ENCODE results near the gene LOC128125822.
"Not testable (repeated sequence)": the region's sequence is repeated elsewhere in the genome, so short reads cannot be mapped to it uniquely, and the experiment has no call there.

Gene LOC128125822

GRCh38 chr6:63572044-63572746, at the start of gene LOC128125822, which contains the start of gene PTP4A1:
Gene LOC128125822, plus strand, starts transcription at chr6:63572480.
Gene PTP4A1, plus strand, starts transcription at chr6:63572480. Its CDS starts 4,401 bp downstream, at chr6:63576881.
- no peaks in the 10 kb centered on the region for H3K9me3 ChIP-seq (ENCODE audit: control insufficient read depth in 1 of 2, low read length in 2 of 2)
- peak within 1 kb of the TSS; percentile 91 to 95 for H3K9ac ChIP-seq (ENCODE audit: low read depth in 1 of 2, low read length in 2 of 2)
- no peaks in the 10 kb centered on the region for H3K27me3 ChIP-seq (ENCODE audit: control insufficient read depth in 1 of 2, insufficient read depth in 2 of 2, low read length in 2 of 2)
- peaks cover 14 to 30% of the 10 kb centered on the region in 2 donors for H3K4me1 ChIP-seq (ENCODE audit: control insufficient read depth in 1 of 2, insufficient read depth in 2 of 2, low read length in 2 of 2)
- peaks cover 8 to 10% of the 10 kb centered on the region in 2 donors for H3K36me3 ChIP-seq (ENCODE audit: control insufficient read depth in 1 of 2, insufficient read depth in 2 of 2, low read length in 2 of 2)
- peak within 1 kb of the TSS; percentile 83 to 89 for H3K4me3 ChIP-seq (ENCODE audit: low read depth in 1 of 2, low read length in 2 of 2)
- peak within 1 kb of the TSS; percentile 99 for H3K27ac ChIP-seq (ENCODE audit: low read depth, low read length)

- not testable (repeated sequence) for H3K36me3 ChIP-seq (ENCODE audit: control insufficient read depth in 1 of 2, insufficient read depth in 2 of 2, low read length in 2 of 2); H3K27me3 ChIP-seq (ENCODE audit: control insufficient read depth in 1 of 2, insufficient read depth in 2 of 2, low read length in 2 of 2); H3K4me3 ChIP-seq (ENCODE audit: low read depth in 1 of 2, low read length in 2 of 2); H3K9me3 ChIP-seq (ENCODE audit: control insufficient read depth in 1 of 2, low read length in 2 of 2); H3K27ac ChIP-seq (ENCODE audit: low read depth, low read length); H3K9ac ChIP-seq (ENCODE audit: low read depth in 1 of 2, low read length in 2 of 2)
- peaks cover 2 to 16% of the 10 kb centered on the region in 2 donors for H3K4me1 ChIP-seq (ENCODE audit: control insufficient read depth in 1 of 2, insufficient read depth in 2 of 2, low read length in 2 of 2)
Observed at GRCh38 chr6:63522911-63523287, 49.4 kb upstream of the LOC128125822 start.

GRCh38 chr6:63523630-63524029, 48.6 kb upstream of the LOC128125822 start:
- H3K4me1 ChIP-seq (ENCODE audit: control insufficient read depth in 1 of 2, insufficient read depth in 2 of 2, low read length in 2 of 2): peaks cover 6 to 15% of the 10 kb centered on the region in 2 donors
- no peak overlapping the region for H3K4me3 ChIP-seq (ENCODE audit: low read depth in 1 of 2, low read length in 2 of 2)
- H3K9me3 ChIP-seq (ENCODE audit: control insufficient read depth in 1 of 2, low read length in 2 of 2): no peaks in the 10 kb centered on the region
- no peak overlapping the region for H3K9ac ChIP-seq (ENCODE audit: low read depth in 1 of 2, low read length in 2 of 2)
- H3K36me3 ChIP-seq (ENCODE audit: control insufficient read depth in 1 of 2, insufficient read depth in 2 of 2, low read length in 2 of 2): no peaks in the 10 kb centered on the region
- H3K27me3 ChIP-seq (ENCODE audit: control insufficient read depth in 1 of 2, insufficient read depth in 2 of 2, low read length in 2 of 2): no peaks in the 10 kb centered on the region
- no peak overlapping the region for H3K27ac ChIP-seq (ENCODE audit: low read depth, low read length)

GRCh38 chr6:63525186-63525878, 46.9 kb upstream of the LOC128125822 start:
- Histone ChIP-seq H3K27ac (ENCODE audit: low read depth, low read length) (no peak overlapping the region), H3K4me3 (ENCODE audit: low read depth in 1 of 2, low read length in 2 of 2) (no peak overlapping the region), H3K27me3 (ENCODE audit: control insufficient read depth in 1 of 2, insufficient read depth in 2 of 2, low read length in 2 of 2) (no peaks in the 10 kb centered on the region), H3K36me3 (ENCODE audit: control insufficient read depth in 1 of 2, insufficient read depth in 2 of 2, low read length in 2 of 2) (no peaks in the 10 kb centered on the region), H3K9me3 (ENCODE audit: control insufficient read depth in 1 of 2, low read length in 2 of 2) (no peaks in the 10 kb centered on the region), H3K9ac (ENCODE audit: low read depth in 1 of 2, low read length in 2 of 2) (no peak overlapping the region), H3K4me1 (ENCODE audit: control insufficient read depth in 1 of 2, insufficient read depth in 2 of 2, low read length in 2 of 2) (peaks cover 6 to 15% of the 10 kb centered on the region in 2 donors)

GRCh38 chr6:63526931-63527330, 45.3 kb upstream of the LOC128125822 start:
- H3K27ac ChIP-seq (ENCODE audit: low read depth, low read length): no peak overlapping the region
- peaks cover 6 to 15% of the 10 kb centered on the region in 2 donors for H3K4me1 ChIP-seq (ENCODE audit: control insufficient read depth in 1 of 2, insufficient read depth in 2 of 2, low read length in 2 of 2)
- no peak overlapping the region for H3K4me3 ChIP-seq (ENCODE audit: low read depth in 1 of 2, low read length in 2 of 2)
- H3K9me3 ChIP-seq (ENCODE audit: control insufficient read depth in 1 of 2, low read length in 2 of 2): no peaks in the 10 kb centered on the region
- no peaks in the 10 kb centered on the region for H3K36me3 ChIP-seq (ENCODE audit: control insufficient read depth in 1 of 2, insufficient read depth in 2 of 2, low read length in 2 of 2)
- no peaks in the 10 kb centered on the region for H3K27me3 ChIP-seq (ENCODE audit: control insufficient read depth in 1 of 2, insufficient read depth in 2 of 2, low read length in 2 of 2)
- no peak overlapping the region for H3K9ac ChIP-seq (ENCODE audit: low read depth in 1 of 2, low read length in 2 of 2)

- Histone ChIP-seq H3K4me1 (ENCODE audit: control insufficient read depth in 1 of 2, insufficient read depth in 2 of 2, low read length in 2 of 2) (peaks cover 6 to 15% of the 10 kb centered on the region in 2 donors), H3K4me3 (ENCODE audit: low read depth in 1 of 2, low read length in 2 of 2) (no peak overlapping the region), H3K36me3 (ENCODE audit: control insufficient read depth in 1 of 2, insufficient read depth in 2 of 2, low read length in 2 of 2) (no peaks in the 10 kb centered on the region), H3K27me3 (ENCODE audit: control insufficient read depth in 1 of 2, insufficient read depth in 2 of 2, low read length in 2 of 2) (no peaks in the 10 kb centered on the region), H3K27ac (ENCODE audit: low read depth, low read length) (no peak overlapping the region), H3K9ac (ENCODE audit: low read depth in 1 of 2, low read length in 2 of 2) (no peak overlapping the region), H3K9me3 (ENCODE audit: control insufficient read depth in 1 of 2, low read length in 2 of 2) (no peaks in the 10 kb centered on the region)
Observed at GRCh38 chr6:63527658-63528514, 44.4 kb upstream of the LOC128125822 start.

- Histone ChIP-seq H3K27me3 (ENCODE audit: control insufficient read depth in 1 of 2, insufficient read depth in 2 of 2, low read length in 2 of 2) (no peaks in the 10 kb centered on the region), H3K36me3 (ENCODE audit: control insufficient read depth in 1 of 2, insufficient read depth in 2 of 2, low read length in 2 of 2) (no peaks in the 10 kb centered on the region), H3K9me3 (ENCODE audit: control insufficient read depth in 1 of 2, low read length in 2 of 2) (no peaks in the 10 kb centered on the region), H3K9ac (ENCODE audit: low read depth in 1 of 2, low read length in 2 of 2) (no peak overlapping the region), H3K27ac (ENCODE audit: low read depth, low read length) (no peak overlapping the region), H3K4me1 (ENCODE audit: control insufficient read depth in 1 of 2, insufficient read depth in 2 of 2, low read length in 2 of 2) (peaks cover 6 to 15% of the 10 kb centered on the region in 2 donors), H3K4me3 (ENCODE audit: low read depth in 1 of 2, low read length in 2 of 2) (no peak overlapping the region)
Observed at GRCh38 chr6:63529498-63529897, 42.8 kb upstream of the LOC128125822 start.

- Histone ChIP-seq H3K4me1 (ENCODE audit: control insufficient read depth in 1 of 2, insufficient read depth in 2 of 2, low read length in 2 of 2) (peaks cover 6 to 15% of the 10 kb centered on the region in 2 donors), H3K27me3 (ENCODE audit: control insufficient read depth in 1 of 2, insufficient read depth in 2 of 2, low read length in 2 of 2) (no peaks in the 10 kb centered on the region), H3K4me3 (ENCODE audit: low read depth in 1 of 2, low read length in 2 of 2) (no peak overlapping the region), H3K9me3 (ENCODE audit: control insufficient read depth in 1 of 2, low read length in 2 of 2) (no peaks in the 10 kb centered on the region), H3K9ac (ENCODE audit: low read depth in 1 of 2, low read length in 2 of 2) (no peak overlapping the region), H3K27ac (ENCODE audit: low read depth, low read length) (no peak overlapping the region), H3K36me3 (ENCODE audit: control insufficient read depth in 1 of 2, insufficient read depth in 2 of 2, low read length in 2 of 2) (no peaks in the 10 kb centered on the region)
Observed at GRCh38 chr6:63530182-63530581, 42.1 kb upstream of the LOC128125822 start.

GRCh38 chr6:63530991-63531390, 41.3 kb upstream of the LOC128125822 start:
- Histone ChIP-seq H3K4me1 (ENCODE audit: control insufficient read depth in 1 of 2, insufficient read depth in 2 of 2, low read length in 2 of 2) (peaks cover 6 to 15% of the 10 kb centered on the region in 2 donors), H3K9me3 (ENCODE audit: control insufficient read depth in 1 of 2, low read length in 2 of 2) (no peaks in the 10 kb centered on the region), H3K27ac (ENCODE audit: low read depth, low read length) (no peak overlapping the region), H3K27me3 (ENCODE audit: control insufficient read depth in 1 of 2, insufficient read depth in 2 of 2, low read length in 2 of 2) (no peaks in the 10 kb centered on the region), H3K4me3 (ENCODE audit: low read depth in 1 of 2, low read length in 2 of 2) (no peak overlapping the region), H3K36me3 (ENCODE audit: control insufficient read depth in 1 of 2, insufficient read depth in 2 of 2, low read length in 2 of 2) (no peaks in the 10 kb centered on the region), H3K9ac (ENCODE audit: low read depth in 1 of 2, low read length in 2 of 2) (no peak overlapping the region)

GRCh38 chr6:63533026-63533425, 39.3 kb upstream of the LOC128125822 start:
- Histone ChIP-seq H3K9ac (ENCODE audit: low read depth in 1 of 2, low read length in 2 of 2) (no peak overlapping the region), H3K36me3 (ENCODE audit: control insufficient read depth in 1 of 2, insufficient read depth in 2 of 2, low read length in 2 of 2) (no peaks in the 10 kb centered on the region), H3K4me1 (ENCODE audit: control insufficient read depth in 1 of 2, insufficient read depth in 2 of 2, low read length in 2 of 2) (peaks cover 2 to 10% of the 10 kb centered on the region in 2 donors), H3K27me3 (ENCODE audit: control insufficient read depth in 1 of 2, insufficient read depth in 2 of 2, low read length in 2 of 2) (no peaks in the 10 kb centered on the region), H3K27ac (ENCODE audit: low read depth, low read length) (no peak overlapping the region), H3K9me3 (ENCODE audit: control insufficient read depth in 1 of 2, low read length in 2 of 2) (no peaks in the 10 kb centered on the region), H3K4me3 (ENCODE audit: low read depth in 1 of 2, low read length in 2 of 2) (no peak overlapping the region)

Measured in duodenal mucosa (tissue), 2 donors.